Glutamatergic neuron (in vitro differentiated cells): Measurements from ENCODE around the gene MEGF11. TPM values are rescaled to one million over a fixed set of nuclear protein-coding genes. Genes with fewer than 3 reads are reported as not detected.

ENCODE experiments used
- DNase-seq: peaks from one replicate; pipeline ENCODE4 v3.0.0; 2022
- H3K27ac Mint-ChIP-seq: one replicate; pipeline ENCODE4 v1.8.0; 2020; ENCODE audit warnings: mild to moderate bottlenecking, mixed read lengths, inconsistent platforms; ENCODE audit not compliant: unreplicated experiment
- H3K27me3 Mint-ChIP-seq: one replicate; pipeline ENCODE4 v1.8.0; 2020; ENCODE audit warnings: mild to moderate bottlenecking, moderate library complexity, mixed read lengths, inconsistent platforms; ENCODE audit not compliant: unreplicated experiment
- H3K36me3 Mint-ChIP-seq: one replicate; pipeline ENCODE4 v1.8.0; 2020; ENCODE audit warnings: mild to moderate bottlenecking, mixed read lengths, inconsistent platforms; ENCODE audit not compliant: unreplicated experiment
- H3K4me1 Mint-ChIP-seq: one replicate; pipeline ENCODE4 v1.8.0; 2020; ENCODE audit warnings: mild to moderate bottlenecking, low read depth, mixed read lengths, inconsistent platforms; ENCODE audit not compliant: unreplicated experiment
- H3K4me3 Mint-ChIP-seq: one replicate; pipeline ENCODE4 v1.8.0; 2020; ENCODE audit warnings: mild to moderate bottlenecking, mixed read lengths, inconsistent platforms; ENCODE audit not compliant: unreplicated experiment
- H3K9me3 Mint-ChIP-seq: one replicate; pipeline ENCODE4 v1.8.0; 2020; ENCODE audit warnings: mild to moderate bottlenecking, moderate library complexity, mixed read lengths, inconsistent platforms; ENCODE audit not compliant: unreplicated experiment
- CTCF ChIP-seq: fragments of 200-600 bp; sonication (generic); IDR thresholded peaks from one replicate; pipeline ENCODE4 v1.5.0; 2021; ENCODE audit not compliant: partially characterized antibody, unreplicated experiment
- total RNA-seq: library from RNA; stranded (reverse); fragmentation: NEBNext Ultra II Directional; extraction: Animal tissue kit (Norgen Biotek cat#: 25700); gene quantifications from one replicate; pipeline ENCODE4 v1.2.1, GENCODE V29; 2021; ENCODE audit not compliant: unreplicated experiment

MEGF11 gene
- total RNA-seq, 1 donor from 2014 or later = 2.6 TPM

- no peak for DNase-seq
- H3K9me3 Mint-ChIP-seq = peaks cover 3% of the 10 kb centered on the region
- H3K4me3 Mint-ChIP-seq = no peak overlapping the region
- H3K27ac Mint-ChIP-seq = no peak overlapping the region
- no peaks in the 10 kb centered on the region for H3K36me3 Mint-ChIP-seq
- TF ChIP-seq CTCF = no peak
- peaks cover 7% of the 10 kb centered on the region for H3K27me3 Mint-ChIP-seq
- peaks cover 20% of the 10 kb centered on the region for H3K4me1 Mint-ChIP-seq
Observed at GRCh38 chr15:65945616-65946015, 307.9 kb downstream of the MEGF11 start.

- no peak for DNase-seq
- peaks cover 18% of the 10 kb centered on the region for H3K4me1 Mint-ChIP-seq
- no peak for TF ChIP-seq CTCF
- peaks cover 7% of the 10 kb centered on the region for H3K27me3 Mint-ChIP-seq
- H3K4me3 Mint-ChIP-seq = no peak overlapping the region
- H3K27ac Mint-ChIP-seq = no peak overlapping the region
- H3K36me3 Mint-ChIP-seq = no peaks in the 10 kb centered on the region
- H3K9me3 Mint-ChIP-seq = peaks cover 6% of the 10 kb centered on the region
Observed at GRCh38 chr15:65944404-65944803, 309.1 kb downstream of the MEGF11 start.

DNA sequence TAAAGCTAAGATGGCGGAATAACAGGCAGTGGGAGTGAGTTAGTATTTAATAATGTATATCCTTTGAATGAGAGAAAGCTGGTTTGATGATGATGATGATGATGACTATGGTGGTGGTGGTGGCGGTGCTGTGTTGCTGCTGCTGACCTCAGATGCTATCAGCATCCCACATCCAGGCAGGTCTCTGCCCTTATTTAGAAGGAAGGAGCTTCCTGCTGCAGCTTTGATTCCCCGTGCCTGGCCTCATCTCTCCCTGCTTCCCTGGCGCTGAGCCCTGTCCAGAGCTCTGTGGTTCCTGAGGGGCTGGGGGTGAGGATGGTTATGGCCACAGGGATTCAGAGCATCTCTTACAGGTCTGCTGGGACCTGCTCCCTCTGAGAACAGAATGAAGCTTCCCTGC is 311.1 kb downstream of the MEGF11 start:
- no peak overlapping the region for H3K27ac Mint-ChIP-seq
- TF ChIP-seq CTCF = no peak
- peaks cover 4% of the 10 kb centered on the region for H3K4me1 Mint-ChIP-seq
- H3K4me3 Mint-ChIP-seq = no peak overlapping the region
- peaks cover 7% of the 10 kb centered on the region for H3K27me3 Mint-ChIP-seq
- H3K9me3 Mint-ChIP-seq = peaks cover 6% of the 10 kb centered on the region
- no peaks in the 10 kb centered on the region for H3K36me3 Mint-ChIP-seq
- no peak for DNase-seq

DNA sequence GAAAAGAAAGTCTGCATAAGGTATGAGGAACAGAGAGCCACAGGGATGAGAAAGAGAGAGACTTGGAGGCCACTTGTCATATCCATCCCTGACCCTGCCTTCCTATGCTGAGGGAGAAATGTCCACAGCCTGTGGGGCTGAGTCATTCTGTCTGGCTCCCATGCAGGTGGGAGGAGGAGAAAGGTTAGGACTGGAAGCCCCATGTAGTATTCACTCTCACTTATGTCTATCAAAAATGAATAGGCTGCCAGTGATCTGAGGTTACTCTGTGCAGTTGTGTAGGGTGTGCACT is 313.0 kb downstream of the MEGF11 start:
- H3K4me1 Mint-ChIP-seq = no peaks in the 10 kb centered on the region
- H3K27ac Mint-ChIP-seq = no peak overlapping the region
- peaks cover 5% of the 10 kb centered on the region for H3K9me3 Mint-ChIP-seq
- H3K4me3 Mint-ChIP-seq = no peak overlapping the region
- no peak for DNase-seq
- no peak for TF ChIP-seq CTCF
- H3K36me3 Mint-ChIP-seq = no peaks in the 10 kb centered on the region
- H3K27me3 Mint-ChIP-seq = peaks cover 7% of the 10 kb centered on the region

- no peak for DNase-seq
- H3K9me3 Mint-ChIP-seq = peaks cover 5% of the 10 kb centered on the region
- H3K27ac Mint-ChIP-seq = no peak overlapping the region
- no peak for TF ChIP-seq CTCF
- peaks cover 6% of the 10 kb centered on the region for H3K27me3 Mint-ChIP-seq
- no peaks in the 10 kb centered on the region for H3K4me1 Mint-ChIP-seq
- H3K36me3 Mint-ChIP-seq = no peaks in the 10 kb centered on the region
- no peak overlapping the region for H3K4me3 Mint-ChIP-seq
Observed at GRCh38 chr15:65939901-65940617, 313.5 kb downstream of the MEGF11 start.
